SKM-1 (cell line): ENCODE measurements around the gene TPCN2.
"Not testable (repeated sequence)": the region's sequence is repeated elsewhere in the genome, so short reads cannot be mapped to it uniquely, and the experiment has no call there.

Experiments
- DNase-seq: peaks from one replicate; lab custom pipeline; 2025; ENCODE audit not compliant: unreplicated experiment; lab: John Stamatoyannopoulos, UW

TPCN2 gene

DNA sequence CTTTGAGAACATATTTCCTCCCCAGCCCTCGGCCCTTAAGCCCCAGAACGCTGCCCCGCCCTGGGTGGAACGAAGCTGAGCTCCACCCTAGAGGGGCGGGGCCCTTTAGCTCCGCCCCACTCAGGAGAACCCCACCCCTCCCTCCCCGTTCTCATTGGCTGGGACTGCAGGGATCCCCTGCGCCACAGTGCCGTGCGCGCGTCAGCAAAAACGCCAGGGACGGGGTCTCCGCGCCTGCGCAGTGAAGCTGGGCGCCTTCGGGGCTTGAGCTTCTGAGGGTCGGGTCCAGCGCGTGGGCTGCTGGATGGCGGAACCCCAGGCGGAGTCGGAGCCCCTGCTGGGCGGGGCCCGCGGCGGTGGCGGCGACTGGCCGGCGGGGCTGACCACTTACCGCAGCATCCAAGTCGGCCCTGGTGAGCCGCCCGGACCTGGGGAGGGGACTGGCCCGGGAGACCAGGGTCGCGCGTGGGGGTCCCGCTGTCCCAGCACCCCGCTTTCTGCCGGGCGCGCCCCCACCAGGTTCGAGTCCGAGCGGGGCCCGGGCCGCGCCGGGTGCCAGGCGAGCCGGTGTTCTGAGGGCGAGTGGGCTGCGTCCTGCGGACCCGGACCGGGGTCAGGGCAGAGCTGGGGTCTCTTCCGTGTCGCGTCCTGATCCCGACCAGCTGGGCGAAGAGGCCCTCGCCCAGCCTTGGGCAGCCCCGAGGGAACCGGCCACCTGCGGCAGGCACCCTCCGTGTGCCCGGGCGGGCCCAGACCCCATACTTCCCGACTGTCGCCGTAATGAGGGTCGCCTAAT is at the start of gene TPCN2:
Gene TPCN2, plus strand, starts transcription at position 239 of the 796 bp plus-strand sequence. Its CDS starts 66 bp downstream, at position 305.
- peak; percentile 78 for DNase-seq

DNA sequence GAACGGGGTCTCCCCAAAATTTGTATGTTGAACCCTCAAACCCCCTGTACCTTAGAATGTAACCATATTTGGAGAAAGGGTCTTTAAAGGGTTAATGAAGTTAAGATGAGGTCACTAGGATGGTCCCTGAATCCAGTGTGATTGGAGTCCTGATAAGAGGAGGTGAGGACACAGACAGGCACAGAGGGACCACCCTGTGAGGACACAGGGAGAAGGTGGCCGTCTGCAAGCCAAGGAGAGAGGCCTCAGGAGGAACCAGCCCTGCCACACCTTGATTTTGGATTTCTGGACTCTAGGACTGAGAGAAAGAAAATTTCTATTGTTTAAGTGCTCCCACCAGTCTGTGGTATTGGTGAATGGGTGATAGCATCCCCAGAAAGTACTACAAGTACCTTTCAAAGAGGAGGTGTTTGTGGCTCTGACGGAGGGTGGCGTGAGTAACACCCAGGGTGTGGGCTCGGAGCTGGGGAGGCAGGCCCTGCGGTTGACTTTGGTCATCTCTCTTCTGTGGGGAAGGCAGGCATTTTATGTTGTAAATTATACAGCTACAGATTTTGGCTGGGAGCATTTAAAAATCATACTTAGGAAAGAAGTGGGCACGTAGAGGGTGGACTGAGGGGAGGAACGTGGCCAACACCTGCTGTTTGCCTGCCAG is 49.5 kb upstream of the TPCN2 start:
- DNase-seq = no peak

DNA sequence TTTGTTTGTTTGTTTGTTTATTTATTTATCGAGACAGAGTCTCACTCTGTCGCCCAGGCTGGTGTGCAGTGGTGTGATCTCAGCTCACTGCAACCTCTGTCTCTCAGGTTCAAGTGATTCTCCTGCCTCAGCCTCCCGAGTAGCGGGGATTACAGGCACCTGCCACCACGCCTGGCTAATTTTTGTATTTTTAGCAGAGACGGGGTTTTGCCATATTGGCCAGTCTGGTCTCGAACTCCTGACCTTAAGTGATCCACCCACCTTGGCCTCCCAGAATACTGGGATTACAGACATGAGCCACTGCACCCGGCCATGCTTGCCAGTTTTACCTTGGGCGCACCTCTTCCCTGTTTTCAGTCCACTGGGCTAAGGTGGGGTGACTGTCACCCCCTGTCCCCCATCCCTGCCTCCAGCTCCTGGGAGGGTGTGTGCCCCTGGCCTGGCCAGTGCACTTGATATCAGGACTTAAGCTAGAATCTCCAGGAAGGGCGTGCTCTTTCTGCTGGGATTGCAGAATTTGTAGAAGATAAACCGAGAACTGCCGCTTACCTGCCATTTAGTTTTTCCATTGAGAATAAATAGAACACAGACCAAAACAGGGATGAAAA is 48.9 kb upstream of the TPCN2 start:
- not testable (repeated sequence) for DNase-seq

DNA sequence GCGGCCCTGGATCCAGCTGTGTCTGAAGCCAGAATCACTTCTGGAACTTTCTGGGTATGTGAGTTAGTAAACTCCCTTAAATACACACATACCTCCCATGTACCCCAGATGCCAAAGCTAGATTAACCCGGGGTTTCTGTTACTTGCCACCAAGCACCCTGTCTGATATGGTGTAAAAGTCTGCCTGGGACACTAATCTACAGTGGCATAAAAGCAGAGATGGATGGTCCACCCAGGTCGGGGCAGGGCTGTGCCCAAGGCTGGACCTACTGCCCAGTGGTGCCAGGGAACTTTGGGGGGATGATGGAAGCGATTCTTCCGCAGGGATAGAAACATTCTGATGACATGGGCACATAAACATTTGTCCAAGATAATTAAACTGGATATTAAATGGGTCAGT is 48.3 kb upstream of the TPCN2 start:
- DNase-seq = no peak

DNA sequence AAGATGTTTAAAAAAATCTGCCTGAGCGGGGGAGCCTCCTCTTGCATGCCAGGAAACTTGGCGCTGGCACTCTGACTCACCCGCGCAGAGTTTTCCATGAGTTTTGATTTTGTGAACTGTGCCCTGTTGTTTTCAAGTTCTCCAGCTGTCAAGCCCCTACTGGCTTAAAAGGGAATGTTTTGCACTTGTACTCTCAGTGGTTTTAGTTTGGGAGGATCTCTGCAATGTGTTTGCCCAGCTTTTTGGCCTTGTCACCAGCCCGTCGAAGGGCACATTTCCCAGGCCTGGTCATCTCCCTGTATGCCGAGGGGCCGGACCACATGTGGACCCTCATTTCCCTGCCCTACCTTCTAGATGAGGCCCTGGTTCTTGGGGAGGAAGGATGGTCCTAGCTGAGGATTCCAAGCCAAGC is 47.9 kb upstream of the TPCN2 start:
- no peak for DNase-seq

DNA sequence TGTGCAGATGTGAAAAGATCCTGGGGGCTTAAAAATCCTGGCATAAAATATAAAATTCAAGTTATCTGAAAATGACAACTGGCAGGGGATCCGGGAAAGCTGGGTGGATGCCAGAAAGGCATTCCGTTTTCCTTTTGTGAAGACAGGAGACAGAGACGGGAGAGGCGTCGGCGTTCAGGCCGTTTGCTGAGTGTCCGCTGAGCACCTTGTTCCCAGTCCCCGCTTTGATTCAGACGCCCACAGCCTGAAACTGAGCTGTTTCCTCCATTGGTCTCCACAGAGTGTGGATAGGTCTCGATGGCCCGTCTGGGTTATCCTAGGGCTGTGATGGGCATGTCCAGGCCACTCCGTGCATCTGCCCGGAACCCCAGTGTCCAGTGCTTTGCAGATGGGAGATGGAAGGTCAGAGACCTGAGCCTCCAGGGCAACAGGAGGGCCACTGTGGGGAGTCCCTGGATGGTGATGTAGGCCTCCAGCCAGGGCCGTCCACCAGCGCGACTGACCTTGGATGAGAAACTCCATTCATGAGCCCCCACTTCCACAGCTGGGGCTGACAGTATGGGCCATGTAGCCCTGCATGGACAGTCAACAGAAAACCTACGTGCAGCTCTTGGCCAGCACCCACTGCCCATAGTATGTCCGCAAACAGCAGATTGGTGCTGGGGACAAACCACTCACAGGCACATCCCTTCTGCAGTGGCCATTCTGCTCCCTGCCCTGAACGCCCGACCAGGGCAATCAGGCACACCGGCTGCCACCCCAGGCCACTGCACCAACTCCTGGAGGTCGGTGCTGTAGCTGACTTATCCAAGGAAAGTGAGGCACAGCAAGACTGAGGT is 47.3 kb upstream of the TPCN2 start:
- no peak for DNase-seq

DNA sequence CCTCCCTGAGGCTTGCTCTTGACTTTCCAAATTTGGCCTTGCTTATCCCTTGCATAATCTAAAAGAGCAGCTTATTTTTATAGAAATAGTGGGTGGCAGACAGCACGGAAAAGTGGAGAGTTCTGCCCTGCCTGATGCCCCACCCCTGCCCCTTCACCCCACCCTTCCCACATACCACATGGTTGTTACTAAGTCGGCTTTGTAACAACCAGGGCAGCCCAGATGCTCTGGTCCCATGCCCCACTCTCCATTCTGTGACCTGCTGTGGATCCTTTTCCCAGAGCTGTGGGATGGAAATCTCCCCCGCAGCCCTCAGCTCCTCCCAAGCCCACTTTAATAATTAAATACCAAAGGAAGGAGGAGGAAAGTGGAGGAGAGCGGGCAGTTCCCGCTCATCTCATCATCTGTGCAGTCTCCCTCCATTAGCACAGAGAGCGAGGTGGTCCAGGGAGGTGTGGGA is 46.6 kb upstream of the TPCN2 start:
- DNase-seq = no peak

DNA sequence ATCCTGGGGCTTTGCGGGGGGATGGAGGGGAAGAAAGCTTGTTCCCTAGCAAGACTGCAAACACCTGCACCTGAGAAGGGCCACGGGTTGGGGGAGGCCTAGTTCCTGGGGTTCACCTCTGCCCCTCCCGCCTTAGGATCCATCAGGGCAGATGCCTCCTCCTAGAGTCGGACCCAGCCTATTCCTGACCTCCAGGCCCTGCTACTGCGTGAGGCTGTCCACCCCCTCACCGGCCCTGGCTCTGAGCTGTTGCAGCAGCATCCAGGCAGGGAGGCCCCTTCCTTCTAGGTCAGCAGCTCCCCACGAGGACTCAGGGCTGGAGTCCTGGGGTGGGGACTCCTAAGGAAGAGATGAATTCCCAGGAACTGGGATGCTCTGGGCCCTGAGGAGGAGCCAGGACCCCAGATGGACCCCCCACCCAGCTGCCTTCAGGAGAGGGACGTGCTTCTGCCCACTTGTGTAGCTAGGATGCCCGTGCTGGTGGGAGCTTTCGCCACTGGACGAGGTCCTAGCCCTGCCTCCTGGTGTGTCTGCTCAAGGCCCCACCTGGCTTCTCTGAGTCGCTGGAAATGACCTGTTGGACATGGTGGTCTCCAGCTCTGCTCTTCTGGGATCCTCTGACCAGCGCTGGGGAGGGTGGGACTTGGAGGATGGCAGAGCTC is 46.0 kb upstream of the TPCN2 start:
- DNase-seq = no peak

DNA sequence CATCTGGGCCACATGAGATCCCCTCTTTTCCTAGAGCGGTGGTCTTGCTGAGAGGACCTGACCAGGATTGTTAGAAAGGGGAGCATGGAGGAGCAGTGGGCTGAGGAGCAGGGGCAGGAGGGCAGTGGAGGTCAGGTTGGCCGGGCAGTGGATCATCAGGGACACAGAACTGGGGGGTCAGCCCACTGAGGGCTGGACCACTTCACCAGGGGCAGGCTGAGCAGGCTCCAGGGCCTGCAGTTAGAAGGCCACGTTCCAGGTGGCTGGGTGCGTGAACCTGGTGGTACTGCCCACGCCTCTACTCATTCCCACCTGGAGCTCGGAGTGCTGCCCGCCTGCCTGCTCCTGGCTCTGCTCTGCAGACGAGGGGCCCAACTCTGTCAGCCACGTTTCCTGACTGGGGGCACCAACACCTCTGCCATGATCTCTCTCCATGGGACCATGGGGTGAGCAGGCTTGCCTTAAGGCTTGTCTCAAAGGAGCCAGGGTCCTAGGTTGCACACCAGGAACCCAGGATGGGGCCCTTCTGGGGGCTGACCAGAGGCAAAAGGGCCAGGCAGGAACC is 45.3 kb upstream of the TPCN2 start:
- DNase-seq = no peak

DNA sequence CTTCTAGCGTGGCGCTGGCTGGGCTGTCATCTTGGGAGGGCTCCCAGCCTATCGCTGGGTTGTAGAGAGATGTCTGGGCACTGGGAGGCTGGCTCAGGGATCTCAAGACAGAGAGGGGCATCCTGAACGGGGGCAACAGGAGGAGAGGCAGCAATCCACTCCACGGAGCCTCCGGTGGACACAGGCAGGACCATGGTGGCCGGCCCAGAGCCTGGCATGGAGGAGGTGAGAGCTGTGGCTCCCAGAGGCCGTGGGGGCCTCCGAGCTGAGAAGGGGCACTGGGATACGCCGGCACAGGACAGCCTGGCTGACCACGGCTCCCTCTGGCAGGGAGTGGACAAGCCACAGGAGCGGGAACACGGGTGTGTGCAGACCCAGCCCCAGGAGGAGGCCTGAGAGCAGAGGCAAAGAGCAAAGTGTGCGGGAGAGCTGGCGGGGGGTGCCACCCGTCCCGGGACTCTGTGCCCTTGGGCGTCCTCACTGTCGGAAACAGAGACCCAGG is 44.8 kb upstream of the TPCN2 start:
- no peak for DNase-seq

DNA sequence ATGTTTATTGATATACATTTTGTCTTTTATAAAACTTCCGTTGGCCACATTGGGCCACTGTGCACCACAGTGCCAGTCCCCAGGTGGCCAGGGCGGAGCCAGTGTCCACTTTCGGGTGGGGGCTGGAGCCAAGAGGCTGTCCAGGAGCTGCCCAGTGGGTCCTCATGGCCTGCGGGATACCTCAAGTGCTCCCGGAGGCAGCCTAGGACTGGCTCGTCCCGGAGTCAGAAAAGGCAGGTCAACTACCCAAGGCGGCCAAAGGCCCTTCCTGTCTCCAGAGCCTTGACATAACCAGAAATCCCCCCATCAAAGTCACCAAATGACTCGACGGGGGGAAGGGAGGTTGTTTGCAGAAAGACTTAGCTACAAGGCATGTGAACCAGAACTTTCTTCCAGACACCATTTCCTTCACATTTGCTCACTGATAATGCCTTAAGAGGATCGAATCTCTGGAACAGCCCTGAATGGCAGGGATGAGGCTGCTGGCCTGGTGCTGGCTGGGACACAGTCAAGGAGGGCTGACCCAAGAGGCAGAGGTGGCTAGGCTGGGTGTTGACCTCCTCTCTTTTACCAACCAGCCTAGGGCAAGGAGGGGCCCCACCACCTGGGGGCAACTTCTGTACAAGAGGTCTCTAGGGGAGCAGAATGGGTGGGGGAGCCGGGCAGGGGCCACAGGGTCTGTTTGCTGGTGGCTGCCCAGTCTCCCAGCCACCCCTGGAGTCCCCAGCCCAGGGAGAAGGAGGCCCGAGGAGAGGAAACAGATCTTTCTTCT is 44.1 kb upstream of the TPCN2 start:
- no peak for DNase-seq

DNA sequence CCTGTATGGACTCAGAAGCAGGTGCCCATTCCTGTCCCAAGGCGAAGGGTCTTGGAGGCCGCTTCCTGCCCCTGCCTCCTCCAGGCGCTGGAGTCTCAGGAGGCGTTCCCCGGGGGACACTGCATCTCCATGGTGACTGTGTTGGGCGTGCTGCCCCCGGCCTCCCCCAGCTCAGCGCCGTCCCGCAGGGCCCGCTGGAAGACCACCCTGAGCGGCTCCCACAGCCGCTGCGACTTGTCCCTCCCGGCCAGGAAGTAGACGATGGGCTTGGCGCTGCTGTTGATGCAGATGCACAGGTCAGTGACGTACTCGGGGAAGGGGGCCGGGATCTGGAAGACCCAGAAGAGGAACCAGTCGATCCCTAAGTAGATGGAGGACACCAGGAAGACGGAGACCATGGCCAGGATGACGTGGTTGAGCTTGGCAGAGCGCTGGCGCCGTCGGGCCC is 43.5 kb upstream of the TPCN2 start:
- DNase-seq = no peak

DNA sequence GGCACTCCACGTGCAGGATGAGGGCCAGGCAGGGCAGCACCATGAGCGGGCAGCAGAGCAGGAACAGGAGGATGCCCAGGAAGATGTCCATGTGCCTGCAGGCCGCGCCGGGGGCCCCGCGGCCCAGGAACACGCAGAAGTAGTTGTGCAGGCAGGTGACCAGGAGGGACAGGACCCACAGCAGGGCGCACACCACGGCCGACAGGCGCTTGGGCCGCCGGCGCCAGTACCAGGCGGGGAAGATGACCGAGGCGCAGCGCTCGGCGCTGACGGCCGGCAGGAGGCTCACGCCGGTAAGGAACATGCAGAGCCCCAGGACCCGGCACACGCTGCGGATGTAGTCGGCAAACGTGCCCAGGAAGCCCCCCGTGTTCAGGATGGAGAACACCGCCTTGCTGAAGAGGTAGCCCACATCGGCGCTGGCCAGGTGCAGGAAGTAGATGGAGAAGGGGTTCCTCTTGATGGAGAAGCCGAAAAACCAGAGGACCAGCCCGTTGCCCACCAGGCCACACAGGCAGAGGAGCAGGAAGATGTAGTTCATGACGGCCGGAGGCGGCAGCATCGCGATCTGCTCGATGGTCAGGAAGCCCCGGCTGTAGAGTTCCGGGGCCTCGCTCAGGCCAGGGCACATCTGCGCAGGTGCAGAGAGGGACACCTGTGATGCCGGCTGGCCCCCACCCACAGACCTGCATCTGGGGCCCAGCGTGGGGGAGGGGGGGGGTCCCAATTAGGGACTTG is 42.9 kb upstream of the TPCN2 start:
- DNase-seq = no peak

DNA sequence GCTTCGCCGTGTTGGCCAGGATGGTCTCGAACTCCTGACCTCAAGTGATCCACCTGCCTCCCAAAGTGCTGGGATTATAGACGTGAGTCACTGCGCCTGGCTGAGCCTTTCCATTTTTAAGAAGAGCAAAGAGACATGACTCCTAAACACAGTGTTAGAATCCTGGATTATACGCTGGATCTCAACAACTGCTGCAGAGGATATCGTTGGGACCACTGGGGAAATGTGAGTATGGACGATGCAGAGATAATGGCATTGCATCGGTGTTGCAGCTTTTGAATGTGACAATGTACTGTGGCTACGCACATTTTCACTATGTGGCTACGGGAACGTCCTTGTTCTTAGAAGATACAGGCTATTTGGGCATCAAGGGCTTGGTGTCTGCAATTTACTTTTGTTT is 41.9 kb upstream of the TPCN2 start:
- no peak for DNase-seq

DNA sequence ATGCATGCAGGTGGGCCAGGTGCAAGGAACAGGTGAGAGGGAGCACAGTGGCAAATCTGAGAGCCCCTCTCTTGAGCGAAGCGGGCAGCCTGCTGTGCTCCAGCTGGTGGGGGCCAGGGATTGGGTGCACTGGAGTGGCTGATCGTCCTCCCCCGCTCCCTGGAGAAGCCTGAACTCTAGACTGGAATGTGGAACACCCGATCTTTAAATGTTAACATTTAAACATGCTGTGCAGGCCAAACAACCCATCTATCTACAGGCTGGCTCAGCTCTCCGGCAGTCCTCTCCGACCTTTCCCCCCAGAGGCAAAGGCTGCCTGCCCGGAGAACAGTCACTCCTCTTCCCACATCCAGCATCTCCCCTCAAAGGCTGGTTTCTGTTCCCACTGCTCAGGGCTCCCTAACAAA is 40.8 kb upstream of the TPCN2 start:
- DNase-seq = no peak

DNA sequence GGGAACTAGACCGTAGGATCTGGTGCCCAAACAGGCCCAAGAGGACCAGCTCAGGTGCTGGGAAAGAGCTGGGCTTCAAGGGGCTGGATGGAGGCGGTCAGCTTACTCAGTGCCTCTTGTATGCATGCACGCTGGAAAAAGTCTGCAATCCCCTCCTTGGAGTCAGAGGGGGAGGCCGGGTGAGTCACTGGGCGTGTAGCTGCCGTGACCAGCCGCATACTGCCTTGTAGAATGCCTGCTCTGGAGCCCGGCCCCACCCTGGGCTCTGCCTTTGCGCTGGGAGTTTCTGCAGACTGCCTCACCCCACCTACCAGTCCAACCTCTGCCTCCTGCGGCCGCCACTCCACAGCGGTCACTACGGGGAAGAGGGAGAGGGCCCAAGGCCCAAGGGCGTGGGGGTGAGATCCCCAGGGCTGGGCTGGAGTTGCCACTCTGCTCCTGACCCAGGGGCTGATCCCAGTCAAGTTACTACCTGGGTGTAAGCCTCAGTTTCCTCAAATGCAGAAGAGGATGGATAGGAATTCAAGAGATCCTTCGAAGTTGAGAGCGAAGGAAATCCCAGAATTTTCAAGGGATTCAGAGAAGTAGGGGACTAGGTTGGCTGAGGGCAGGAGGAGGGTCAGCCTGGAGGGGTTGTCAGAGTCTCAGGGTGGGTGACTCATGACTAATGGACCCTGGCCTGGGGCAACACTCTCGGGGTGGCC is 39.8 kb upstream of the TPCN2 start:
- no peak for DNase-seq

DNA sequence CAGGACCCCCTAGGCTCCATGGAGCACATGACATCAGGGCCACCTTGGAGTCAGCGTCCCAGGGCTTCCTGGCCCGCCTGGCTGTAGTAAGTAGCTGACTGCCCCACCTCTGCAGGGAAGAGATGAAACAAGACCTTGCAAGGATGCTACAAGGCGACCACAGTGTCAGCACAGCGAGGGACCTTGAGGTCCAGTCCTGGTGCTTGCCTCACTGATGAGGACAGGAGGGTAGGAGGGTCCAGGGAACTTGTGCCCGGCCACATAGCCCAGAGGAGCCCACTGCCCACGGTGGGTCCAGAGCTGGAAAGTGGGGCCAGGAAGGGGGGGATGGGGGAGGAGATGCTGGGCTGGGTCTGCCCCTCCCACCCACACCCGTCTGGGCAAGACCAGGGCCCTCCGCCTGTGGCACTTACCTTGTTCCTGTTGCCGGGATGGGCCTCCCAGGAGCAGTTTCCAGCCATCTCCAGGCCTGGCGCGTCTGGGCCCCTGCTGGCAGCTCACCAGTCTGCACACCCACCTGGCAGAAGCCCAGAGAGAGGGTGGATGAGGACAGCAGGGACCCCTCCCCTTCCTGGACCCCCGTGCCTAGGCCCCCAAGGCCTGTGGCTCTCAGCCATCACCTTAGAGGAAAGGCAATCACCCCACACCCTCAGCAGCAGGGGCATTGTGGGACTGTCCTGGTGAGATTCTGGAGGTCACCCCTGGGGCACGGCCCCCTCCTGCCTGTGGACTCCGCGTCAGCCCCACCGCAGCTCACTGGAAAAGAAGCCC is 39.1 kb upstream of the TPCN2 start:
- DNase-seq = no peak
